Mesendoderm (in vitro differentiated cells): ENCODE data around the gene TTC33.
A peak's percentile ranks its signal among the peaks of the same experiment; 100 is the strongest.

ENCODE experiments used
- DNase-seq: peaks from one replicate; pipeline ENCODE4 v3.0.0; 2013
- H2AK5ac ChIP-seq: 2 replicates; pipeline ENCODE4 v1.6.1; 2013; ENCODE audit warnings: low read length, inconsistent platforms
- H2BK120ac ChIP-seq: 2 replicates; pipeline ENCODE4 v1.6.1; 2013; ENCODE audit warnings: low read depth, mild to moderate bottlenecking, low read length, moderate library complexity, mixed read lengths
- H2BK15ac ChIP-seq: replicated peaks from 2 replicates; pipeline ENCODE4 v1.6.1; 2013; ENCODE audit warnings: low read depth, mild to moderate bottlenecking, moderate library complexity
- H2BK5ac ChIP-seq: 2 replicates; pipeline ENCODE4 v1.6.1; 2013; ENCODE audit warnings: low read length, inconsistent platforms
- H3K18ac ChIP-seq: 2 replicates; pipeline ENCODE4 v1.6.1; 2013; ENCODE audit warnings: mild to moderate bottlenecking, low read length, mixed read lengths
- H3K23ac ChIP-seq: one replicate; pipeline ENCODE4 v1.6.1; 2013; ENCODE audit warnings: low read length
- H3K27ac ChIP-seq: 2 replicates; pipeline ENCODE4 v1.5.1; 2013; ENCODE audit warnings: low read depth, mild to moderate bottlenecking, inconsistent platforms, low read length, moderate library complexity
- H3K27me3 ChIP-seq: 2 replicates; pipeline ENCODE4 v1.6.1; 2013; ENCODE audit warnings: low read length, control low read depth, mild to moderate bottlenecking, inconsistent platforms; ENCODE audit not compliant: insufficient read depth, poor library complexity
- H3K36me3 ChIP-seq: 2 replicates; pipeline ENCODE4 v1.6.1; 2013; ENCODE audit warnings: low read length, inconsistent platforms; ENCODE audit not compliant: control insufficient read depth, insufficient read depth
- H3K4ac ChIP-seq: one replicate; pipeline ENCODE4 v1.6.1; 2013; ENCODE audit warnings: low read depth, mild to moderate bottlenecking, low read length, moderate library complexity
- H3K4me1 ChIP-seq: 2 replicates; pipeline ENCODE4 v1.6.1; 2013; ENCODE audit warnings: low read depth, low read length, inconsistent platforms; ENCODE audit not compliant: control insufficient read depth
- H3K4me2 ChIP-seq: 2 replicates; pipeline ENCODE4 v1.6.1; 2013; ENCODE audit warnings: low read length
- H3K4me3 ChIP-seq: 2 replicates; pipeline ENCODE4 v1.5.1; 2013; ENCODE audit warnings: mild to moderate bottlenecking, low read length
- H3K56ac ChIP-seq: one replicate; pipeline ENCODE4 v1.6.1; 2013; ENCODE audit warnings: low read length
- H3K79me1 ChIP-seq: 2 replicates; pipeline ENCODE4 v1.6.1; 2013; ENCODE audit warnings: low read length, inconsistent platforms
- H3K79me2 ChIP-seq: 2 replicates; pipeline ENCODE4 v1.6.1; 2013; ENCODE audit warnings: mild to moderate bottlenecking, low read length; ENCODE audit not compliant: control insufficient read depth, insufficient read depth
- H3K9ac ChIP-seq: 2 replicates; pipeline ENCODE4 v1.6.1; 2013; ENCODE audit warnings: low read length, inconsistent platforms
- H4K5ac ChIP-seq: one replicate; pipeline ENCODE4 v1.6.1; 2013; ENCODE audit warnings: low read length
- H4K8ac ChIP-seq: one replicate; pipeline ENCODE4 v1.6.1; 2013; ENCODE audit warnings: low read depth, mild to moderate bottlenecking, control low read depth, low read length, moderate library complexity
- WGBS: extraction: QIAGEN DNeasy Blood & Tissue Kit; methylation state at CpG from one replicate; pipeline ENCODE4 v1.1.7; 2013; ENCODE audit warnings: low lambda C conversion rate, missing lambda C conversion rate; ENCODE audit not compliant: insufficient coverage; ENCODE audit errors: extremely low coverage; 5-methylcytosine and 5-hydroxymethylcytosine counted together

Gene TTC33

DNA sequence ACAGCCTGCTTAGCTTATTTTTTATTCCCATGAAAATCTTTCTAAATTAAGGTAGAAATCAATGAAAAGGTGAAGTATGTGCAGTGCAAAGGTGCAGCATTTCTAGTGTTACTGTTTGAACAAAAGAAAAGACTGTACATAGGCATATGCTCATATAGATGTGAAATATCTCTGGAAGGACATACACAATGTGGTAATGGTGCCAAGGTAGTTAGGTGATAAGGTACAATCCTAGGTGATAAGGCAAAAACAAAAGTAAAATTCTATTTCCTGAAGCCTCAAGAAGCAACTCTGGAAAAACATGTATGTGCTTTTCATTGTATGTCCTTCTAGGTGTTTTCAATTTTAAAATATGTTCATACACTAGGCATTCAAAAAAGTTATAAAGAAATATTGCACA lies 215.5 kb downstream of the TTC33 start:
- DNase-seq: no peak
- H3K79me1 ChIP-seq: no peaks in the 10 kb centered on the region
- no peak overlapping the region for H4K8ac ChIP-seq
- H3K56ac ChIP-seq: no peak overlapping the region
- no peak overlapping the region for H3K4ac ChIP-seq
- H3K4me3 ChIP-seq: no peak overlapping the region
- no peak overlapping the region for H3K27ac ChIP-seq
- no peak overlapping the region for H3K4me2 ChIP-seq
- no peak overlapping the region for H4K5ac ChIP-seq
- H2BK5ac ChIP-seq: no peak overlapping the region
- H3K27me3 ChIP-seq: no peaks in the 10 kb centered on the region
- H2AK5ac ChIP-seq: no peak overlapping the region
- H3K79me2 ChIP-seq: no peaks in the 10 kb centered on the region
- H3K4me1 ChIP-seq: no peaks in the 10 kb centered on the region
- no peak overlapping the region for H2BK15ac ChIP-seq
- no peaks in the 10 kb centered on the region for H3K36me3 ChIP-seq
- no peak overlapping the region for H2BK120ac ChIP-seq
- H3K9ac ChIP-seq: no peak overlapping the region
- H3K23ac ChIP-seq: no peak overlapping the region
- H3K18ac ChIP-seq: no peak overlapping the region

DNA sequence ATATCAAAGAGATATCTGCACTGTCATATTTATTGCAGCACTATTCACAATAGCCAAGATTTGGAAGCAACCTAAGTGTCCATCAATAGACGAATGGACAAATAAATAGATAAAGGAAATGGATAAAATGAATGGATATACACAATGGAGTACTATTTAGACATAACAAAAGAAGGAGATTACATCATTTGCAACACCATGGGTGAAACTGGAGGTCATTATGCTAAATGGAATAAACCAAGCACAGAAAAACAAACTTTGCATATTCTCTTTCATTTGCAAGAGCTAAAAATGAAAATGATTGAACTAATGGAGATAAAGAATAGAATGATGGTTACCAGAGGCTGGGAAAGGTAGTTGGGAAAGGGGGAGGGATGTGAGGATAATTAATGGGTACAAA lies 231.1 kb downstream of the TTC33 start:
- Histone ChIP-seq H3K18ac (no peak overlapping the region), H4K8ac (no peak overlapping the region), H3K9ac (no peak overlapping the region), H2BK5ac (no peak overlapping the region), H2AK5ac (no peak overlapping the region), H3K4ac (no peak overlapping the region), H3K79me1 (no peaks in the 10 kb centered on the region), H3K36me3 (no peaks in the 10 kb centered on the region), H3K23ac (no peak overlapping the region), H2BK15ac (no peak overlapping the region), H3K4me1 (no peaks in the 10 kb centered on the region), H3K27ac (no peak overlapping the region), H2BK120ac (no peak overlapping the region), H3K4me2 (no peak overlapping the region), H3K79me2 (no peaks in the 10 kb centered on the region), H4K5ac (no peak overlapping the region), H3K4me3 (no peak overlapping the region), H3K56ac (no peak overlapping the region), H3K27me3 (no peaks in the 10 kb centered on the region)
- no peak for DNase-seq
- no CpG with 5 or more reads among the region's 1 CpG for WGBS

DNA sequence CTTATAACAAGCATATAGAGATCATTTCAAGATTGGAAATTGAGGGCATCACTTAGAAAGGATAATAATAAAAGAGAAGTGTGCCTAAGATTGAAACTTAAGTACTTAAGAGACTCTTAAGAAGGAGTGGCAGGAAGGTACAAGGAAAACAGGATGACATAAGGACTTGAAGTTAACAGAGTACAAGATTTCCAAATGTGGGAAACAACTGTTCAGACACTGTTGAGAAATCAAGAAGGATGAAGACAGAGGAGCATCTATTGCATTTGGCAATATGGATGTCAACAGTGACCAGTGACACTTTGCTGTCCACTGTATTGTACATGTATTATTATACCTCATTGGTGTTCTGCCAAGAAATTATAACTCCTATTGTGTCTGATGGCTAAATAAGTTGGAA lies 233.8 kb downstream of the TTC33 start:
- H3K79me1 ChIP-seq: no peaks in the 10 kb centered on the region
- H3K4ac ChIP-seq: no peak overlapping the region
- H2BK15ac ChIP-seq: no peak overlapping the region
- no peak overlapping the region for H3K23ac ChIP-seq
- H3K27ac ChIP-seq: no peak overlapping the region
- no peaks in the 10 kb centered on the region for H3K27me3 ChIP-seq
- no peak overlapping the region for H3K56ac ChIP-seq
- no peak overlapping the region for H3K18ac ChIP-seq
- no peak overlapping the region for H2BK120ac ChIP-seq
- H3K36me3 ChIP-seq: no peaks in the 10 kb centered on the region
- no peak overlapping the region for H3K4me3 ChIP-seq
- H3K4me2 ChIP-seq: no peak overlapping the region
- no peak overlapping the region for H2AK5ac ChIP-seq
- H4K5ac ChIP-seq: no peak overlapping the region
- H3K9ac ChIP-seq: no peak overlapping the region
- no peak for DNase-seq
- H3K79me2 ChIP-seq: no peaks in the 10 kb centered on the region
- no peak overlapping the region for H2BK5ac ChIP-seq
- no peak overlapping the region for H4K8ac ChIP-seq
- no peaks in the 10 kb centered on the region for H3K4me1 ChIP-seq

DNA sequence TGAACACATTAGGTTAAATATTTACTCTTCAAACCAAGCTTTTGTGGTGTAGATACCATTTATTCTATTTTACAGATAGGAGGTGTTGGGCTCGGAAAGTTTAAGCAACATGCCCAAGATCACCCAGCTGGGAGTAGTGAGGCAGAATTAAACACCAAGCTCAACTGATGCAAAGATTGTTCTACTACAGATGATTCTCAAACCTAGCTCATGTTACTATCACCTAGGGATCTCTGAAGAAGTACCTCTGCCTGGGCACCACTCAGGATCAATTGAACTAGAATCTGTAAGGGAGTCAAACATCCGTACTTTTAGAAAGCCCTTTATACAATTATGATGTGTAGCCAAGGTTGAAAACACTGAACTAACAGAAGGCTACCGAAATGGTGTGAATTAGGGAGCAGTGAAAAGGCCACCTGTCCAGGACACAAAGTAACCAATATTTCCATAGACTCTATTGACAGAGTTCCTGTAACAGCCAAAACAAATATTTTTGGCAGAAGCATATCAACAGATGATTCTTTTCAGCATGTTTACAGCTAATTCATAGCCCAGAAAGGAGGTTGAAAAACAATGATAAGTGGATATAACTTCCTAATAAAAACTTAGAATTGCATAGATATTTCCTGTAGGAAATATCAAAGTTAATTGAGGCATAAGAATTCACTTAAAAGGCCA lies 234.5 kb downstream of the TTC33 start:
- Histone ChIP-seq H3K4me3 (no peak overlapping the region), H3K79me2 (no peaks in the 10 kb centered on the region), H3K79me1 (no peaks in the 10 kb centered on the region), H3K27ac (no peak overlapping the region), H3K18ac (no peak overlapping the region), H2BK120ac (no peak overlapping the region), H3K4me2 (no peak overlapping the region), H3K23ac (no peak overlapping the region), H3K9ac (no peak overlapping the region), H3K36me3 (no peaks in the 10 kb centered on the region), H4K5ac (no peak overlapping the region), H2BK15ac (no peak overlapping the region), H3K27me3 (no peaks in the 10 kb centered on the region), H3K4ac (no peak overlapping the region), H4K8ac (no peak overlapping the region), H3K4me1 (no peaks in the 10 kb centered on the region), H3K56ac (no peak overlapping the region), H2BK5ac (no peak overlapping the region), H2AK5ac (no peak overlapping the region)
- DNase-seq: no peak
- WGBS: no CpG with 5 or more reads among the region's 3 CpGs

DNA sequence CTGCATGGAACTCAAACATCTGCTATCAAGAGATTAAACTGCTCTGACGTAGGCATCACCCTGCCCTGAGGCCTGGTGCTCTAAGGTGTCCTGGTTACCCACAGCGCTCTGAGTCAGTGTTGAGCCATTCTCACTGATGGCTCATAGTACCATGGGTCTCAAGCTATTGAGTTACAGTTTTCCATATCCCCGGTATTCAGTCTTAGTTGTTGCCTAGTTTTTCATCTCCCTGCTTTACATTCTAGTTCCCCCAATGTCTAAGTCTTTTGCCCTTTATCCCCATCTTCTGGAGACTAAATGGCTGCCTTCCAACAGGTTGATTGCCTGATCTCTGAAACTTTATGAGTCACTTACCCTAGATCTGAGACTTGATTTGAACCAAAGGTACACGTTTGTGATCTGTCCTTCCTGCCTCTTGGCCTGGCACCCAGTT lies 237.3 kb downstream of the TTC33 start:
- no peaks in the 10 kb centered on the region for H3K4me1 ChIP-seq
- H3K36me3 ChIP-seq: no peaks in the 10 kb centered on the region
- no peak overlapping the region for H2BK120ac ChIP-seq
- no peak overlapping the region for H3K4me3 ChIP-seq
- no peak overlapping the region for H2BK15ac ChIP-seq
- no peak overlapping the region for H3K18ac ChIP-seq
- no peak overlapping the region for H3K56ac ChIP-seq
- no peaks in the 10 kb centered on the region for H3K27me3 ChIP-seq
- no peaks in the 10 kb centered on the region for H3K79me2 ChIP-seq
- no peak overlapping the region for H3K27ac ChIP-seq
- WGBS: no CpG with 5 or more reads among the region's 4 CpGs
- DNase-seq: no peak
- no peak overlapping the region for H3K23ac ChIP-seq
- H4K5ac ChIP-seq: no peak overlapping the region
- no peak overlapping the region for H2AK5ac ChIP-seq
- H3K4ac ChIP-seq: no peak overlapping the region
- H3K4me2 ChIP-seq: no peak overlapping the region
- H4K8ac ChIP-seq: no peak overlapping the region
- no peak overlapping the region for H3K9ac ChIP-seq
- H3K79me1 ChIP-seq: no peaks in the 10 kb centered on the region
- no peak overlapping the region for H2BK5ac ChIP-seq

DNA sequence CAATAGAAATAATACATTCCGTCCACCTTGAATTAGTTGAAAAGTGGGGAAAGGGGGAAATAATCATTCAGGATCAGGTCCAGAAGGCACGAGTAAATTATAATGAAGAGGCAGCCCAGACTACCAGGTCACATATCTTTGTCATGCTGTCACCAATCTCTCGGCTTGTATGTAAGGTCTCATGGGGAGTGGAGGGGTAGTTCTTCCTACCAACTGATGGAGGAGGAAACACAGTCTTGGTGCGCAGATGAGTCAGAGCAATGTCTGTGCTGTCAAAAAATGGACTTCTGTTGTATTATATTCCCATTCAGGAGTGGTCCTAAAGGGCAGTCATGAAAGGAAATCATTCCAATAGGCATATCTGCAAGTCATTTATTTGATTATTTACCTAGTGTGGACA lies 240.3 kb downstream of the TTC33 start:
- no peak overlapping the region for H3K23ac ChIP-seq
- H3K4me1 ChIP-seq: no peaks in the 10 kb centered on the region
- no peak overlapping the region for H3K4ac ChIP-seq
- no peak overlapping the region for H3K27ac ChIP-seq
- H3K4me3 ChIP-seq: no peak overlapping the region
- no peak overlapping the region for H3K4me2 ChIP-seq
- H2BK120ac ChIP-seq: no peak overlapping the region
- H3K56ac ChIP-seq: no peak overlapping the region
- H4K8ac ChIP-seq: no peak overlapping the region
- no peaks in the 10 kb centered on the region for H3K79me1 ChIP-seq
- H4K5ac ChIP-seq: no peak overlapping the region
- H2BK5ac ChIP-seq: no peak overlapping the region
- WGBS: no CpG with 5 or more reads among the region's 4 CpGs
- no peak overlapping the region for H2BK15ac ChIP-seq
- no peak overlapping the region for H3K9ac ChIP-seq
- no peaks in the 10 kb centered on the region for H3K79me2 ChIP-seq
- H3K18ac ChIP-seq: no peak overlapping the region
- DNase-seq: peak; percentile 25
- H3K27me3 ChIP-seq: no peaks in the 10 kb centered on the region
- H3K36me3 ChIP-seq: no peaks in the 10 kb centered on the region
- no peak overlapping the region for H2AK5ac ChIP-seq
